ENCODE measurements around the gene WNT1.
A peak's percentile ranks its signal among the peaks of the same experiment; 100 is the strongest.

Gene WNT1

DNA sequence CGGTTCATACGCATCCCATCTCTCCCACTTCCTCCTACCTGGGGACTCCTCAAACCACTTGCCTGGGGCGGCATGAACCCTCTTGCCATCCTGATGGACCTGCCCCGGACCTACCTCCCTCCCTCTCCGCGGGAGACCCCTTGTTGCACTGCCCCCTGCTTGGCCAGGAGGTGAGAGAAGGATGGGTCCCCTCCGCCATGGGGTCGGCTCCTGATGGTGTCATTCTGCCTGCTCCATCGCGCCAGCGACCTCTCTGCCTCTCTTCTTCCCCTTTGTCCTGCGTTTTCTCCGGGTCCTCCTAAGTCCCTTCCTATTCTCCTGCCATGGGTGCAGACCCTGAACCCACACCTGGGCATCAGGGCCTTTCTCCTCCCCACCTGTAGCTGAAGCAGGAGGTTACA is 3.6 kb downstream of the WNT1 start:
- no peak for DNase-seq

GRCh38 chr12:48982397-48983080 is 4.4 kb downstream of the WNT1 start:
- no peak for DNase-seq

DNA sequence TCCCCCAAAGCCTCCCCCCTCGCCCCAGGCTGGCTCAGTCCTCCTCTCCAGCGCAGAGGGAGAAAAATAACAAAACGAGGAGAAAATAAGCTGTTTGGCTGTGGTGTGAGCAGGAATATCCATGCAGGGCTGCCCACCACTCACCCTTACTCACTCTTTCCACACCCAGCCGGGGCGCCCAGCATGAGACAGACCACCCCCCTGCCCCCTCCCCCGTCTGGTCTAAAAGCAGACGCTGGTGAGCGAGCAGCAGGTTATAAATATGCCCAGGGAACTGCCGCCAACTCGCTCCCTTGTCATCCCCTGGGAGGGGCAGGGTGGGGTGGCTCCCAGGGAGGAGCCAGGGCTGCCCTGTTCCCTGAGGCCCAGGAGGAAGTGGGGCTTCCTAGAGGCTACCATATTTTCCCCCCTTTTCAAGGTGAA is 7.4 kb downstream of the WNT1 start:
- no peak for DNase-seq

- DNase-seq = no peak
Measured at GRCh38 chr12:48985901-48986300, 7.8 kb downstream of the WNT1 start.

DNA sequence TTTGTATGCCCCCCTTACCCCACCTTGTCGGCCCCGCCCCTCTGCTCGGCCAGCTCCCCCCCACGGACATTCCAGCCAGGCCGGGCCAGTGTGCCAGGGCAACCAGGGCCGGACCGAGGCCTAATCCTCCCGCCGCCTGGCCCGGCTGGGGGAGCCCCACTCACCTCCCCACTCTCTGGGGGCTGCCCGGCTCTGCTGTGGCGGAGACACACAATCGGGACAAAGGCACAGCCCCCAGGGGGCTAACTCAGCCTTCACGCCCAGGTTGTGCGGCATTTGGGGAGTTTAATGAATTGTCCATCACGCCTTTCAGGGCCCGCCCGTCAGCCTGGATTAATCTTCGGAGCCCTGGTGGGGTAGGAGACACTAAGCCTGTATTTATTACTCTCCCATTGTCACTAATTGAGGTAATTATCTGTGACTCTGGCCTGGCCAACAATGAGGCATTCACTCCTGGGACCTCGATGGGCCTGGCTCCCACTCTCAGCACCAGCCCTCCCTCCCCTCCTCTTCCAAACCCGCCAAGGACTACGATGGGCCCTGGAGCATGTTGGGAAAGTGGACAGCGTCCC is 8.7 kb downstream of the WNT1 start:
- DNase-seq = no peak

DNA sequence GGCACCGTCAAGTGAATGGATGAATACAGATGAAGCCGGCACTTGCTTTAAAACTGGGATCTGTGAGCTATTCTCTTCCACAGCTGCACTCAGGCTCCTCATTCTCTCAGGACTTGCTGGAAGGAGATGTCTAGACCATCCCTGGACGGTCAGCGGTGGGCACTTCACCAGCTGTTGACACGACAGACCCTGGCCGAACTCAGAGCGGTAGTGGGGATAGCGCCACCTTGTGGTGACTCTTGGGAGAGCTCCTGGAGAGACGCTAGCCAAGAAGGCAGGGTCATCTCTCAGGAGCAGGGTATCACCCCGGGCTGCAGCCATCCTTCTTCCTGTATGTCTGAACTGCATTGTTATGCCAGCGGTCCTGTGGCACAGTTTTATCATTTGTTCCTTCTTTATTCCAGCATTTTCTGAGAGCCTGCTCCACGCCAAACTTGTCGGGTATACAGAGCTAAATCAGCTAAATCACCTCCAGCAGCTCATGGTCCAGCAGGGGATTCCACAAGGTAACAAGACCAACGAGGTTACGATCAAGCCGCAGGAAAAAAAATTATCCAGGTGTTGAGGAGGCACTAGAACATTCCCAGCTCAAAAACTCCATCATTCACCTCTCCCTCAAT is 10.0 kb downstream of the WNT1 start:
- DNase-seq = no peak

GRCh38 chr12:48990552-48990951 is 12.4 kb downstream of the WNT1 start:
- DNase-seq = no peak

- DNase-seq = no peak
Measured at GRCh38 chr12:48991247-48992050, 13.3 kb downstream of the WNT1 start.

DNA sequence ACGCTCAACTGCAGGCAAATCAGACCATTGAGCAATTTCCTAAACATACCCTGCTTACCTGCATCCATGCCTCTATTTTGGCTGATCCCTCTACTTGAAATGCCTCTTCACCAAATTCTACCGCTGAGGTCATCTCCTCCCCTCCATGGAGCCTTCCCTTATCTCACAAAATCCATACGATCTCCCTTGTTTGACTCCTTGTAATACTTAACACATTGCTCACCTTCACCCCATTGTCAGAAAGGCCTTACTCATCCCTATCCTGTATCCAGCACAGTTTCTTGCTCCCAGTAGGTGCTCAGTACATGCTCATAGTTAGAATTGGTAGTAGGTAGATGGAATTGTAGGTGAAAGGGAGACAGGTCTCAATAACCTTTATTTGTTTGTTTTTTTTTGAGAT is 15.7 kb downstream of the WNT1 start:
- DNase-seq = no peak

- DNase-seq = no peak
Measured at GRCh38 chr12:48994224-48995085, 16.3 kb downstream of the WNT1 start.

DNA sequence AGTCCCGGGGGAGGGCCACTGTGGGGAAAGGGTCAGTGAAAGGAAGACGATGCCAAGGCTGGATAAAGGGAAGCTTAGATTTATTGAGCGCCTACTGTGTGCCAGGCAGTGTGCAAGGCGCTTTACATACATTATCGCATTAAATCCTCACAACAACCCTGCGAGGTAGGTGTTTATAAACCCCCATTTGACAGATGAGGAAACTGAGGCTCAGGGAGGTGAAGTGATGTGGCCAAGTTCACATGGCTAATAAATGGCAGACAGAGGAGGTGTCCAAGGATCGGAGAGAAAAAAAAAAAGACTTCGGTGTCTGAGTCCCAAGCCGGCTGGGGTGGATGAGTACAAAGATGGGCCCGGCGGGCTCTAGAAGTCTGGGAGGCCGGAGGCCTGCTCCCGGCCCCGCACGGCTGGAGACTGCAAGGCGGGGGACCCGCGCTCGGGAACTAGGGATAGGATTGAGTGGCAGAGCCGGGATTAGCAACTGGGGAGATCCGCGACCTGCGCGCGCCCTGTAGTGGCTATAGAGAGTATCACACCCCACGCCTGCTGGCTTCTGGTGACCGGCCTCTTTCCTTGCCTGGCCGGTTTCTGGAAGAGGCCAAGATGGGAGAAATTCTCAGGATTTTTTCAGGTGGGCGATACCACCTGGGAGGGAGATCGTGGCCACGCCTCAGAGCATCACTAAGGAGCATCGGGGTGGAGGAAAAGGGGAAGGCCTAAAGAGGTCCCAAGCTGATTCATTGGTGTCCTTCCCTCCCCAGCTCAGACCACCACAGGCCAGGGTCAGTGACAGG is 17.2 kb downstream of the WNT1 start:
- DNase-seq = peak; percentile 63

- DNase-seq = peak; percentile 64
Measured at GRCh38 chr12:48996794-48997718, 18.9 kb downstream of the WNT1 start.

- no peak for DNase-seq
Measured at GRCh38 chr12:48997719-48998496, 19.8 kb downstream of the WNT1 start.

GRCh38 chr12:48998497-48999353 is 20.6 kb downstream of the WNT1 start:
- no peak for DNase-seq

DNA sequence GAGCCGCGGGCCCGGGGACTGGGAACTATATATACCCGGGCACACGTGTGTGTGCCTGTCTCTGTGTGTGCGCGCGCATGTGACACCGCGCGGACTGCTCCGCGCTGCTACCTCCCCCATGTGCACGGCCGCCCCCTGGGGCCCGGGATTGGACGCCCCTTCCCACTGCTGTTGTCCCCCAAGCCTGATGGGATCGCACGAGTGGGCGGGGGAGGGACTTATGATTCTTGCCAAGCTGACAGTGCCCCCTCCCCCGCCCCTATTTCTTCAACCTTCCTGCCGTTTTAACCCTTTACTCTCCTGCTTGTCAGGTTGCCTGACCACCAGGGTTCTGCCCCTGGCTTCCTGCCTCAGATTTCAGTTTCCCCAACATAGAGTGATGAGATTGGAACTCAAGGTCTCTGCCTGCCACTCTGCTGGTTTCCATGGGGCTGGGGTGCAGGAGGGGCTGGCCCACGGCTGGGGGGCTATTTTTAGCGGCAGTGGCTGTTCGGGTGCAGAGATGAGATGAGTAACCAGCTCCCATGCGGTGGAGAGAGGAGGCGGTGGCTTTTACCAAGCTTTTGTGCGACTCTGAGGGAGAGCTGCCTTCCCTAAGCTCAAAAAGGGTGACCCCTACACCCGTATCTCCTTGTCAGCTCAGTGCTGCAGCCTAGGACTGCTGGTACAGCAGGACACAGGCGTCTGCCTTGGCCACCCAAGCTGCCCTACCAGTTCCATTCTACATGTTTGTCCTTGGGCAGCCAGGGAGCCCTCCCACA is 21.4 kb downstream of the WNT1 start, which contains the start of gene DDN:
TSS of gene DDN (minus strand) at position 5 of the 761 bp plus-strand sequence. CDS start 88 bp downstream, outside the sequence.
- DNase-seq = no peak

GRCh38 chr12:49000346-49000745 is 22.2 kb downstream of the WNT1 start:
- no peak for DNase-seq

DNA sequence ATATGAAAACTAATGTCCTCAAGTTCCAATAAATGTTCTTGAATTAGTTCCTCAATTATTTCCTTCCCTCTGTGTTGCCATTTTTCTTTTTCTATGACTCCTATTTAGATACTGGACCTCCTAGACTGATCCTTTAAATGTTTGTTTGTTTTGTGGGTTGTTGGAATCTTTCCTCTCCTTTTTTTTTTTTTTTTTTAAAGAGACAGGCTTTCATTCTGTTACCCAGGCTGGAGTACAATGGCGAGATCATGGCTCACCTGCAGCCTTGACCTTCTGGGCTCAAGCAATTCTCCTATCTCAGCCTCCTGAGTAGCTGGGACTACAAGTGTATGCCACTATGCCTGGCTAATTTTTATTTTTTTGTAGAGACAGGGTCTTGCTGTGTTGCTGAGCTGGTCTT is 30.8 kb downstream of the WNT1 start:
- DNase-seq = no peak
